Pons (tissue), 1 donor: ENCODE results near the gene ATG2B.

Source experiments
- DNase-seq: peaks from one replicate; pipeline ENCODE4 v3.0.0-alpha.2; 2016; ENCODE audit warnings: low spot score

The ATG2B gene

GRCh38 chr14:96270565-96271420 lies 92.3 kb downstream of the ATG2B start:
- no peak for DNase-seq

- DNase-seq, result no peak
Measured at GRCh38 chr14:96269359-96269710, 93.8 kb downstream of the ATG2B start.

- DNase-seq, result no peak
Measured at GRCh38 chr14:96268431-96269358, 94.4 kb downstream of the ATG2B start.

- no peak for DNase-seq
Measured at GRCh38 chr14:96267916-96268315, 95.2 kb downstream of the ATG2B start.

- no peak for DNase-seq
Measured at GRCh38 chr14:96267336-96267735, 95.8 kb downstream of the ATG2B start.

- no peak for DNase-seq
Measured at GRCh38 chr14:96265383-96266095, 97.6 kb downstream of the ATG2B start.

- no peak for DNase-seq
Measured at GRCh38 chr14:96264853-96265252, 98.3 kb downstream of the ATG2B start.

- DNase-seq, result no peak
Measured at GRCh38 chr14:96264200-96264553, 99.0 kb downstream of the ATG2B start.

GRCh38 chr14:96263347-96264199 lies 99.6 kb downstream of the ATG2B start:
- DNase-seq, result no peak

GRCh38 chr14:96261772-96262655 lies 101.1 kb downstream of the ATG2B start:
- DNase-seq, result no peak

GRCh38 chr14:96261053-96261452 lies 102.1 kb downstream of the ATG2B start:
- DNase-seq, result no peak

GRCh38 chr14:96260341-96260821 lies 102.8 kb downstream of the ATG2B start:
- no peak for DNase-seq

GRCh38 chr14:96257900-96258299 lies 105.2 kb downstream of the ATG2B start:
- DNase-seq, result no peak

GRCh38 chr14:96257056-96257455 lies 106.1 kb downstream of the ATG2B start:
- DNase-seq, result no peak

GRCh38 chr14:96256407-96256806 lies 106.7 kb downstream of the ATG2B start:
- DNase-seq, result no peak

- no peak for DNase-seq
Measured at GRCh38 chr14:96255501-96256366, 107.4 kb downstream of the ATG2B start, which contains the start of gene BDKRB1. Gene BDKRB1 (plus strand): TSS chr14:96256210. CDS start chr14:96263683, 7,473 bp downstream.

GRCh38 chr14:96254687-96255086 lies 108.5 kb downstream of the ATG2B start:
- no peak for DNase-seq

GRCh38 chr14:96252999-96253539 lies 110.1 kb downstream of the ATG2B start:
- DNase-seq, result no peak
